A549 (cell line): ENCODE measurements around the gene AGXT. TPM values are rescaled to one million over a fixed set of nuclear protein-coding genes. Genes with fewer than 3 reads are reported as not detected.

Experiments
- ATAC-seq, 2 experiments: fragments of 200-7000 bp in 1 of 2; fragments of >200 bp in 1 of 2; cut with Nextera tagmentation in 1 of 2; cut with Tn5 transposase in 1 of 2; 3 replicates each; pipeline versions ENCODE4 v1.8.0 to v1.9.1; 2018 to 2020; ENCODE audit warnings: mild to moderate bottlenecking in 1 of 2, moderate library complexity in 1 of 2
- CTCF ChIA-PET: fragments of 300-600 bp; sonication (Branson Sonifier 250); formaldehyde crosslinking; extraction: SDS; loops from one replicate; lab custom pipeline; 2021; ENCODE audit warnings: antibody characterized with exemption, inconsistent platforms; lab: Yijun Ruan, JAX
- POLR2A ChIA-PET: fragments of 350-600 bp; formaldehyde crosslinking; extraction: SDS; loops from one replicate; lab custom pipeline; 2021; ENCODE audit warnings: antibody characterized with exemption, inconsistent platforms; lab: Yijun Ruan, JAX
- DNase-seq, 2 experiments: peaks; one replicate each; pipeline versions ENCODE4 v3.0.0 to v3.0.0-alpha.2; 2011 to 2016; ENCODE audit warnings: low read depth in 1 of 2, low spot score in 1 of 2
- FAIRE-seq: peaks from 2 replicates; lab custom pipeline; 2011; peaks lifted over from hg19 to GRCh38; lab: Jason Lieb, UNC
- H3K27ac ChIP-seq, 2 experiments: fragments of >200 bp; sonication (Bioruptor Twin); formaldehyde crosslinking; 3 replicates each; pipeline ENCODE4 v1.5.1; 2016 to 2017
- H3K4me1 ChIP-seq: fragments of >200 bp; sonication (Bioruptor Twin); formaldehyde crosslinking; 3 replicates; pipeline ENCODE4 v1.6.1; 2016
- H3K4me2 ChIP-seq: fragments of >200 bp; sonication (Bioruptor Twin); formaldehyde crosslinking; 3 replicates; pipeline ENCODE4 v1.6.1; 2016
- H3K4me3 ChIP-seq: fragments of >200 bp; sonication (Bioruptor Twin); formaldehyde crosslinking; 3 replicates; pipeline ENCODE4 v1.5.1; 2016
- H3K9me3 ChIP-seq: fragments of >200 bp; sonication (Bioruptor Twin); formaldehyde crosslinking; 3 replicates; pipeline ENCODE4 v1.6.1; 2016
- CBX2 ChIP-seq: fragments of 200-600 bp; sonication (generic); IDR thresholded peaks from 2 replicates; pipeline ENCODE4 v1.6.1; 2016; ENCODE audit warnings: low read depth, mild to moderate bottlenecking, borderline replicate concordance
- CBX8 ChIP-seq: fragments of 200-600 bp; sonication (generic); IDR thresholded peaks from 2 replicates; pipeline ENCODE4 v1.6.1; 2016
- CHD2 ChIP-seq: fragments of 150-350 bp; IDR thresholded peaks from 2 replicates; pipeline ENCODE4 v1.6.1; 2014; ENCODE audit warnings: low read length; ENCODE audit not compliant: partially characterized antibody
- EHF ChIP-seq: fragments of 250-450 bp; sonication (Bioruptor Pico); IDR thresholded peaks from 2 replicates; pipeline ENCODE4 v1.5.0; 2020; ENCODE audit warnings: mild to moderate bottlenecking
- EHMT2 ChIP-seq: fragments of 200-600 bp; sonication (generic); IDR thresholded peaks from 2 replicates; pipeline ENCODE4 v1.6.1; 2016; ENCODE audit warnings: antibody characterized with exemption, low read depth, mild to moderate bottlenecking, moderate library complexity
- ESRRA ChIP-seq: fragments of 150-350 bp; IDR thresholded peaks from 2 replicates; pipeline ENCODE4 v1.6.1; 2014; ENCODE audit warnings: mild to moderate bottlenecking, low read length, borderline replicate concordance
- FOSB ChIP-seq: fragments of 250-450 bp; sonication (Bioruptor Pico); IDR thresholded peaks from 2 replicates; pipeline ENCODE4 v1.5.0; 2020; ENCODE audit warnings: mild to moderate bottlenecking, moderate library complexity
- FOXS1 ChIP-seq: fragments of 250-450 bp; sonication (Bioruptor Pico); IDR thresholded peaks from 2 replicates; pipeline ENCODE4 v1.5.0; 2020; ENCODE audit warnings: mild to moderate bottlenecking, moderate library complexity
- GATA3 ChIP-seq: IDR thresholded peaks from 2 replicates; pipeline ENCODE4 v1.6.1; 2012; ENCODE audit warnings: borderline replicate concordance
- HES2 ChIP-seq: fragments of >200 bp; sonication (Bioruptor Twin); formaldehyde crosslinking; IDR thresholded peaks from 2 replicates; pipeline ENCODE4 v1.6.1; 2016
- HMGXB4 ChIP-seq: fragments of 250-450 bp; sonication (Bioruptor Pico); IDR thresholded peaks from 2 replicates; pipeline ENCODE4 v1.5.0; 2021; ENCODE audit warnings: mild to moderate bottlenecking, moderate library complexity, borderline replicate concordance
- HOXA7 ChIP-seq: fragments of 250-450 bp; sonication (Bioruptor Pico); IDR thresholded peaks from 2 replicates; pipeline ENCODE4 v1.5.0; 2020; ENCODE audit warnings: mild to moderate bottlenecking, moderate library complexity
- MAFK ChIP-seq: fragments of 450-650 bp; IDR thresholded peaks from 2 replicates; pipeline ENCODE4 v1.6.1; 2014; ENCODE audit not compliant: partially characterized antibody
- NFE2L2 ChIP-seq: fragments of 150-350 bp; conservative IDR thresholded peaks from 2 replicates; pipeline ENCODE4 v1.6.1; 2014; ENCODE audit warnings: low read length
- RAD21 ChIP-seq, 2 experiments: fragments of >200 bp in 1 of 2; sonication (Bioruptor Twin) in 1 of 2; formaldehyde crosslinking in 1 of 2; IDR thresholded peaks in 1 of 2; conservative IDR thresholded peaks in 1 of 2; 2 replicates in 1 of 2; 3 replicates in 1 of 2; pipeline ENCODE4 v1.6.1; 2012 to 2018; ENCODE audit warnings: inconsistent platforms in 1 of 2
- RARB ChIP-seq: fragments of 250-450 bp; sonication (Bioruptor Pico); IDR thresholded peaks from 2 replicates; pipeline ENCODE4 v1.8.0; 2021; ENCODE audit warnings: mild to moderate bottlenecking, moderate library complexity
- REST ChIP-seq: fragments of 200-600 bp; sonication (generic); IDR thresholded peaks from 2 replicates; pipeline ENCODE4 v1.6.1; 2016; ENCODE audit warnings: antibody characterized with exemption, mild to moderate bottlenecking, moderate library complexity
- RNF2 ChIP-seq: fragments of 200-600 bp; sonication (generic); IDR thresholded peaks from 2 replicates; pipeline ENCODE4 v1.6.1; 2016; ENCODE audit warnings: low read depth, mild to moderate bottlenecking, antibody characterized with exemption, moderate library complexity, borderline replicate concordance
- USF2 ChIP-seq: fragments of 450-650 bp; IDR thresholded peaks from 2 replicates; pipeline ENCODE4 v1.6.1; 2014; ENCODE audit warnings: antibody characterized with exemption
- ZSCAN20 ChIP-seq: fragments of 250-450 bp; sonication (Bioruptor Pico); IDR thresholded peaks from 2 replicates; pipeline ENCODE4 v1.8.0; 2022; ENCODE audit warnings: mild to moderate bottlenecking, moderate library complexity
- WGBS: methylation state at CpG from one replicate; pipeline ENCODE4 v1.1.6; 2017; ENCODE audit errors: missing lambda C conversion rate; 5-methylcytosine and 5-hydroxymethylcytosine counted together
- polyA plus RNA-seq, 4 experiments: library from polyadenylated mRNA; depleted of rRNA in 3 of 4; stranded (reverse); fragments of >200 nt; fragmentation: RNase III in 1 of 4; extraction: RNeasy Plus Mini Kit Qiagen cat#74134 plus additional on column Dnase treatment in 1 of 4; gene quantifications; 2 replicates in 3 of 4; 3 replicates in 1 of 4; pipeline ENCODE4 v1.2.3, GENCODE V29; 2011 to 2017

The AGXT gene
- polyA plus RNA-seq, 2 of the 4 experiments (the other 2 are of a cell fraction): not detected

GRCh38 chr2:240873098-240873788 lies 4.6 kb downstream of the AGXT start:
- H3K4me1 ChIP-seq: no peaks in the 10 kb centered on the region
- H3K4me3 ChIP-seq: no peak overlapping the region
- no peak for FAIRE-seq
- POLR2A ChIA-PET: no interaction called here
- no peaks in the 10 kb centered on the region for H3K9me3 ChIP-seq
- TF ChIP-seq FOXS1 (CRISPR knock-in tag): no peak
- no peak for TF ChIP-seq RAD21 (conservative IDR thresholded peaks at IDR 0.05 in 1 of 2, IDR thresholded peaks at IDR 0.05 in 1 of 2)
- TF ChIP-seq REST: no peak
- no peak for TF ChIP-seq RARB
- no peak for TF ChIP-seq USF2
- TF ChIP-seq HOXA7: no peak
- TF ChIP-seq CBX8: no peak
- TF ChIP-seq CBX2: no peak
- TF ChIP-seq MAFK: no peak
- TF ChIP-seq GATA3: no peak
- no peak for TF ChIP-seq RNF2
- no peak for TF ChIP-seq EHF (CRISPR knock-in tag)
- TF ChIP-seq ESRRA: no peak
- no peak for TF ChIP-seq ZSCAN20 (CRISPR knock-in tag)
- no peak for TF ChIP-seq EHMT2
- TF ChIP-seq, all 56 proteins: peak for 0
- 87% methylated on average over 13 of the region's 21 CpGs for WGBS
- ATAC-seq (no peak), DNase-seq (no peak)
- Histone ChIP-seq H3K27ac (no peak overlapping the region), H3K4me2 (no peak overlapping the region)
- CTCF ChIA-PET: interaction anchor here (1.3 to 1.4 kb wide), 3 partner anchors 9 to 41 kb away, joined by 3 to 9 read pairs (median 4); no protein-coding TSS in a partner anchor

- WGBS: 74% methylated on average over 22 of the region's 33 CpGs
- Histone ChIP-seq H3K4me3 (no peak overlapping the region), H3K4me2 (no peak overlapping the region), H3K4me1 (no peaks in the 10 kb centered on the region), H3K27ac (no peak overlapping the region), H3K9me3 (no peaks in the 10 kb centered on the region)
- FAIRE-seq: no peak
- POLR2A ChIA-PET: no interaction called here
- CTCF ChIA-PET: interaction anchor here (1.3 to 1.4 kb wide), 3 partner anchors 9 to 40 kb away, joined by 3 to 9 read pairs (median 4); no protein-coding TSS in a partner anchor
- no peak for TF ChIP-seq HES2
- TF ChIP-seq NFE2L2: no peak
- TF ChIP-seq CHD2: no peak
- no peak for TF ChIP-seq ZSCAN20 (CRISPR knock-in tag)
- TF ChIP-seq FOSB (CRISPR knock-in tag): no peak
- TF ChIP-seq HMGXB4 (CRISPR knock-in tag): no peak
- DNase-seq: no peak
- peak in 1 of 2 experiments; percentile 28; a peak in 3 of 6 replicates for ATAC-seq
These were observed 5.4 kb downstream of the AGXT start for GRCh38 chr2:240873805-240874714.
